Measurements from ENCODE around the gene BNC2. TPM values are rescaled to one million over a fixed set of nuclear protein-coding genes. Genes with fewer than 3 reads are reported as not detected.

The BNC2 gene
- total and polyA plus RNA-seq, 2 of the 13 experiments (the other 11 are each of a cell fraction or from before 2014, with no cell fraction given) = not detected

DNA sequence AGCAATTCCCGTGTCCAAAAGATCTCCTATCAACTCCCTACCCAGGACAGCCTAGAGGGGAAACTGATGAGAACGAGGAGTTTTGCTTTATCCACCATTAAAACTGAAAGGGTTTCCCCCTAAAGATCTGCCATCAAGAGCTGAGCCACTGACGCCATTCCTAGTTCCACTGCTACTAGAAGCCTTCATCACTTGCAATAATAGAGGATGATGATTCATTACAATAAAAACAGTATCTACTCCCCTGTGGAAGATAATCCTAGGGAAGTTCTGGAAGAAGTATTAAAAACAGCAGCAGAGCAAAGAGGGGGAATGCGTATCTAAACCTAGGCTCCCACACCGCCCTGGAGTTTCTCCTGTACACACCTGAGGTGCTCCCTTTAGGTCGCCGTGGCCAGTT is 394.5 kb downstream of the BNC2 start (continued):
- TF ChIP-seq DNMT1 (CRISPR knock-in tag; IDR thresholded peaks at IDR 0.05) (no peak), SP5 (CRISPR knock-in tag; IDR thresholded peaks at IDR 0.05; ENCODE audit: borderline replicate concordance, low read depth) (no peak), ZNF607 (CRISPR knock-in tag; IDR thresholded peaks at IDR 0.05; ENCODE audit: borderline replicate concordance) (no peak), POLR2A (IDR thresholded peaks at IDR 0.05; ENCODE audit: insufficient read depth in 1 of 2, low read depth in 2 of 2, low read length in 2 of 2) (no peak)
- TF ChIP-seq, protein P1, sequence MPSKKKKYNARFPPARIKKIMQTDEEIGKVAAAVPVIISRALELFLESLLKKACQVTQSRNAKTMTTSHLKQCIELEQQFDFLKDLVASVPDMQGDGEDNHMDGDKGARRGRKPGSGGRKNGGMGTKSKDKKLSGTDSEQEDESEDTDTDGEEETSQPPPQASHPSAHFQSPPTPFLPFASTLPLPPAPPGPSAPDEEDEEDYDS (CRISPR knock-in tag; IDR thresholded peaks at IDR 0.05) = no peak
- TF ChIP-seq, protein P2, sequence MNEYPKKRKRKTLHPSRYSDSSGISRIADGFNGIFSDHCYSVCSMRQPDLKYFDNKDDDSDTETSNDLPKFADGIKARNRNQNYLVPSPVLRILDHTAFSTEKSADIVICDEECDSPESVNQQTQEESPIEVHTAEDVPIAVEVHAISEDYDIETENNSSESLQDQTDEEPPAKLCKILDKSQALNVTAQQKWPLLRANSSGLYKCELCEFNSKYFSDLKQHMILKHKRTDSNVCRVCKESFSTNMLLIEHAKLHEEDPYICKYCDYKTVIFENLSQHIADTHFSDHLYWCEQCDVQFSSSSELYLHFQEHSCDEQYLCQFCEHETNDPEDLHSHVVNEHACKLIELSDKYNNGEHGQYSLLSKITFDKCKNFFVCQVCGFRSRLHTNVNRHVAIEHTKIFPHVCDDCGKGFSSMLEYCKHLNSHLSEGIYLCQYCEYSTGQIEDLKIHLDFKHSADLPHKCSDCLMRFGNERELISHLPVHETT (CRISPR knock-in tag; conservative IDR thresholded peaks at IDR 0.05) = no peak

DNA sequence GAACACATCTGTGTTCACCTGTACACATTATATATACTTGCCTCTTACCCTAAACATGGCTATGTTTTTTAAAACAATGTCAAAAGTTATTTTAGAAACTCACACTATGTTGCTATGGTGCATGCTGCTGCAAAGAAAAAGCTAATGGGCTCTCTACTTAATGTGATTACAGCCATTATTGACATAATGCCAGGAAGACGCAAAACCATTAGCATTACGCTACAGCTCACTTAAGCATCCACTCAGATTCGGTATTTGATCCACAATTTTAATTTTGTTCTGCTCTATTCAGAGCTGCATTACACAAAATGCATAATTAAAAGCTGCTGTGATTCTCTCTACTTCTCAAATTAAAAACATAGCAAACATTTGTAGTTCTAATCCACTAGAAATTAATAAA is 395.2 kb downstream of the BNC2 start:
- Histone ChIP-seq H3K4me3 (replicated peaks in 1 of 3; ENCODE audit: insufficient read depth in 1 of 3, low read depth in 2 of 3, low read length in 3 of 3) (no peak overlapping the region), H3K9me3 (ENCODE audit: low read length) (no peaks in the 10 kb centered on the region), H3K79me2 (ENCODE audit: insufficient read depth, low read length) (no peaks in the 10 kb centered on the region), H3K4me1 (ENCODE audit: insufficient read depth, low read length) (no peaks in the 10 kb centered on the region), H3K4me2 (ENCODE audit: low read depth, low read length) (no peak overlapping the region), H2AFZ (ENCODE audit: low read length) (no peak overlapping the region), H3K9ac (ENCODE audit: insufficient read depth, low read depth, low read length) (no peak overlapping the region), H3K27ac (ENCODE audit: extremely low read length, insufficient read depth, low read length) (no peak overlapping the region), H3K36me3 (replicated peaks in 1 of 2; ENCODE audit: control insufficient read depth in 1 of 2, insufficient read depth in 2 of 2, low read length in 2 of 2) (no peaks in the 10 kb centered on the region), H3K27me3 (ENCODE audit: control insufficient read depth in 1 of 2, insufficient read depth in 2 of 2, low read length in 2 of 2) (no peaks in the 10 kb centered on the region), H4K20me1 (ENCODE audit: insufficient read depth, low read length) (no peaks in the 10 kb centered on the region)
- intact Hi-C loops (cut with micrococcal nuclease; ENCODE audit: unreplicated experiment) (no loop called here), in situ Hi-C loops (cut with HindIII; ENCODE audit: extremely low pct_ligation_motif_present, low pct_unique_long_range_greater_than_20kb) (no loop called here)
- no peak for DNase-seq (ENCODE audit: low spot score)
- no peak for ATAC-seq
- no peak for FAIRE-seq
- no TSS peak for BruUV-seq (replicated peaks)
- ChIA-PET CTCF (ENCODE audit: low intra/inter-chr PET ratio, low total read pairs) (no interaction called here), POLR2A (no interaction called here)
- 14% methylated on average over 3 of the region's 3 CpGs for WGBS (ENCODE audit: low lambda C conversion rate)
- TF ChIP-seq, protein P3, sequence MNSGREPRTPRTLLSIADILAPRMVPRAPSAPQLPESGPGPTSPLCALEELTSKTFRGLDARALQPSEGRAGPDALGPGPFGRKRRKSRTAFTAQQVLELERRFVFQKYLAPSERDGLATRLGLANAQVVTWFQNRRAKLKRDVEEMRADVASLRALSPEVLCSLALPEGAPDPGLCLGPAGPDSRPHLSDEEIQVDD (CRISPR knock-in tag; IDR thresholded peaks at IDR 0.05; ENCODE audit: borderline replicate concordance) = no peak
- TF ChIP-seq, protein P4, sequence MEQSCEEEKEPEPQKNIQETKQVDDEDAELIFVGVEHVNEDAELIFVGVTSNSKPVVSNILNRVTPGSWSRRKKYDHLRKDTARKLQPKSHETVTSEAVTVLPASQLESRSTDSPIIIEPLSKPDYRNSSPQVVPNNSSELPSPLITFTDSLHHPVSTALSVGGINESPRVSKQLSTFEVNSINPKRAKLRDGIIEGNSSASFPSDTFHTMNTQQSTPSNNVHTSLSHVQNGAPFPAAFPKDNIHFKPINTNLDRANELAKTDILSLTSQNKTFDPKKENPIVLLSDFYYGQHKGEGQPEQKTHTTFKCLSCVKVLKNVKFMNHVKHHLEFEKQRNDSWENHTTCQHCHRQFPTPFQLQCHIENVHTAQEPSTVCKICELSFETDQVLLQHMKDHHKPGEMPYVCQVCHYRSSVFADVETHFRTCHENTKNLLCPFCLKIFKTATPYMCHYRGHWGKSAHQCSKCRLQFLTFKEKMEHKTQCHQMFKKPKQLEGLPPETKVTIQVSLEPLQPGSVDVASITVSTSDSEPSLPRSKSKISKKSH (CRISPR knock-in tag; IDR thresholded peaks at IDR 0.05; ENCODE audit: borderline replicate concordance) = no peak
- TF ChIP-seq JARID2 (CRISPR knock-in tag; IDR thresholded peaks at IDR 0.05; ENCODE audit: insufficient replicate concordance) = no peak
- no peak for TF ChIP-seq AGO2 (optimal IDR thresholded peaks at IDR 0.05; ENCODE audit: low read depth, low read length)
- TF ChIP-seq KLF11 (CRISPR knock-in tag; IDR thresholded peaks at IDR 0.05) = no peak
- TF ChIP-seq, protein P5, sequence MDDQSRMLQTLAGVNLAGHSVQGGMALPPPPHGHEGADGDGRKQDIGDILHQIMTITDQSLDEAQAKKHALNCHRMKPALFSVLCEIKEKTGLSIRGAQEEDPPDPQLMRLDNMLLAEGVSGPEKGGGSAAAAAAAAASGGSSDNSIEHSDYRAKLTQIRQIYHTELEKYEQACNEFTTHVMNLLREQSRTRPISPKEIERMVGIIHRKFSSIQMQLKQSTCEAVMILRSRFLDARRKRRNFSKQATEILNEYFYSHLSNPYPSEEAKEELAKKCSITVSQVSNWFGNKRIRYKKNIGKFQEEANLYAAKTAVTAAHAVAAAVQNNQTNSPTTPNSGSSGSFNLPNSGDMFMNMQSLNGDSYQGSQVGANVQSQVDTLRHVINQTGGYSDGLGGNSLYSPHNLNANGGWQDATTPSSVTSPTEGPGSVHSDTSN (CRISPR knock-in tag; IDR thresholded peaks at IDR 0.05; ENCODE audit: borderline replicate concordance) = no peak
- TF ChIP-seq KAT7 (CRISPR knock-in tag; IDR thresholded peaks at IDR 0.05; ENCODE audit: borderline replicate concordance) = no peak
- TF ChIP-seq PCBP2 (optimal IDR thresholded peaks at IDR 0.05; ENCODE audit: low read depth, low read length, poor library complexity, severe bottlenecking) = no peak
- TF ChIP-seq HNF4G (IDR thresholded peaks at IDR 0.05; ENCODE audit: borderline replicate concordance, low read depth, low read length) = no peak
- TF ChIP-seq HNF4G (CRISPR knock-in tag; IDR thresholded peaks at IDR 0.05; ENCODE audit: borderline replicate concordance, low read depth) = no peak
- TF ChIP-seq HOXA9 (CRISPR knock-in tag; IDR thresholded peaks at IDR 0.05; ENCODE audit: borderline replicate concordance) = no peak
- TF ChIP-seq, protein P6, sequence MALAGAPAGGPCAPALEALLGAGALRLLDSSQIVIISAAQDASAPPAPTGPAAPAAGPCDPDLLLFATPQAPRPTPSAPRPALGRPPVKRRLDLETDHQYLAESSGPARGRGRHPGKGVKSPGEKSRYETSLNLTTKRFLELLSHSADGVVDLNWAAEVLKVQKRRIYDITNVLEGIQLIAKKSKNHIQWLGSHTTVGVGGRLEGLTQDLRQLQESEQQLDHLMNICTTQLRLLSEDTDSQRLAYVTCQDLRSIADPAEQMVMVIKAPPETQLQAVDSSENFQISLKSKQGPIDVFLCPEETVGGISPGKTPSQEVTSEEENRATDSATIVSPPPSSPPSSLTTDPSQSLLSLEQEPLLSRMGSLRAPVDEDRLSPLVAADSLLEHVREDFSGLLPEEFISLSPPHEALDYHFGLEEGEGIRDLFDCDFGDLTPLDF (CRISPR knock-in tag; IDR thresholded peaks at IDR 0.05) = no peak
